ENCODE results near the gene APBA1.

DNA sequence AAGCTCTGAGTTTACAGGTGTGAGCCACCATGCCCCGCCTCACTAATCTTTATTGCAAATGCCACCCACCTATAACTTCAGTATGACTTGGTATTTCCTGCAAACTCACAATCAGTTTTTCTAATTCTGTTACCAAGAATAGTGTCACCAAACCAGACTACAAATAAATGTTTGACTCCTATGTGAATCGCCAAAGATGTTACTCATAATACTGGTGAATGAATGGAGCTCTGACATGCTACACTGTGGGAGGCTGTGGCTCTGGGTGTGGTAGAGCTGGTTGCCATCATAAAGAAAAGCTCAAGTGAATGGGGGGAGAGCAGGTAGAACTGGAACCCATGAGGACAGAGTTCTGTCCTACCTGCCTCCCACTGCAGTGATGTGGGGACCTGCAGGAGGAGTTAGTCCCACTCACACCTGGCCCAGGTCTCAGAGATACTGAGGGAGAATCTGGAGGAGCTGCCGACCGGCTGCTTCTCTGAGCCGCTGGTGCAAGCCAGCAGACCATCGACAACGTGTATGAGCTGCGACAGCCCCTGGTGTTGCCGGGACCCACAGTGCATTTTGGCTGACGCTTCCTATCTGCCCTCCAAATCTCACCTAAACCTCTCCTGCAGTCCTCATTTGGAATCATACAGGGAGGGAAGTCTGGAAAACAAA, 251.4 kb downstream of the APBA1 start:
- no peak for TF ChIP-seq POLR2A (IDR thresholded peaks at IDR 0.05; ENCODE audit: low read depth, low read length)
- no peak for TF ChIP-seq POLR2AphosphoS5 (IDR thresholded peaks at IDR 0.05; ENCODE audit: low read depth, low read length)
- no peak for TF ChIP-seq TAF1 (IDR thresholded peaks at IDR 0.05; ENCODE audit: low read depth, low read length)
- TF ChIP-seq SPI1 (IDR thresholded peaks at IDR 0.05; ENCODE audit: low read depth, low read length) = no peak
